Measurements from ENCODE around the gene PPP3CA. TPM values are rescaled to one million over a fixed set of nuclear protein-coding genes. Genes with fewer than 3 reads are reported as not detected.

PPP3CA gene
- total RNA-seq, 1 experiment from 2014 or later = 133 TPM

- Histone ChIP-seq H3K4me1 (ENCODE audit: control insufficient read depth in 1 of 2, insufficient read depth in 2 of 2, low read length in 2 of 2) (peaks cover 34 to 49% of the 10 kb centered on the region in 2 experiments), H4K20me1 (ENCODE audit: insufficient read depth) (peaks cover 4% of the 10 kb centered on the region; the same call in 1 of the 2 replicates), H3K79me2 (ENCODE audit: insufficient read depth, low read length) (peaks cover 95% of the 10 kb centered on the region), H3K9me2 (ENCODE audit: insufficient read depth) (no peaks in the 10 kb centered on the region), H3K36me3 (ENCODE audit: control insufficient read depth in 1 of 2, insufficient read depth in 2 of 2, low read length in 2 of 2) (no peaks in the 10 kb centered on the region), H3K27me3 (ENCODE audit: insufficient read depth, low read length) (no peaks in the 10 kb centered on the region), H3K27ac (ENCODE audit: low read depth, low read length) (peak overlapping the region; percentile 43; the same call in 1 of the 2 replicates), H2AFZ (ENCODE audit: low read depth, low read length, poor library complexity, severe bottlenecking) (no peak overlapping the region), H3K4me3 (replicated peaks in 1 of 2; ENCODE audit: low read depth in 1 of 2, low read length in 2 of 2) (no peak overlapping the region), H3K9me3 (ENCODE audit: control insufficient read depth in 1 of 2, insufficient read depth in 1 of 2, low read depth in 1 of 2, low read length in 2 of 2) (no peaks in the 10 kb centered on the region), H3K9ac (ENCODE audit: low read length) (no peak overlapping the region), H3K4me2 (ENCODE audit: low read length) (peak overlapping the region; percentile 8; the same call in 1 of the 2 replicates)
- ChIA-PET CTCF (no interaction called here), POLR2A (no interaction called here), RAD21 (ENCODE audit: low non-redundant PET in 1 of 2, low total read pairs in 2 of 2, uncharacterized antibody in 2 of 2, unreplicated experiment in 2 of 2) (no interaction called here)
- no TSS peak for BruUV-seq (replicated peaks)
- no peak for DNase-seq (ENCODE audit: low read depth, low spot score)
- ATAC-seq = no peak
- no peak for TF ChIP-seq EGR1 (IDR thresholded peaks at IDR 0.05; ENCODE audit: low read depth)
- intact Hi-C loops (cut with micrococcal nuclease) = no loop called here
Observed at GRCh38 chr4:101218346-101218745, 129.0 kb downstream of the PPP3CA start.

GRCh38 chr4:101217353-101218031, 129.8 kb downstream of the PPP3CA start:
- Histone ChIP-seq H3K4me2 (ENCODE audit: low read length) (peak overlapping the region; percentile 8), H3K27ac (ENCODE audit: low read depth, low read length) (peak overlapping the region; percentile 43; the same call in 1 of the 2 replicates), H2AFZ (ENCODE audit: low read depth, low read length, poor library complexity, severe bottlenecking) (no peak overlapping the region), H3K27me3 (ENCODE audit: insufficient read depth, low read length) (no peaks in the 10 kb centered on the region), H3K79me2 (ENCODE audit: insufficient read depth, low read length) (peaks cover 93% of the 10 kb centered on the region), H4K20me1 (ENCODE audit: insufficient read depth) (peaks cover 2% of the 10 kb centered on the region; the same call in 1 of the 2 replicates), H3K4me1 (ENCODE audit: control insufficient read depth in 1 of 2, insufficient read depth in 2 of 2, low read length in 2 of 2) (peaks cover 26 to 44% of the 10 kb centered on the region in 2 experiments), H3K9me2 (ENCODE audit: insufficient read depth) (no peaks in the 10 kb centered on the region), H3K9me3 (ENCODE audit: control insufficient read depth in 1 of 2, insufficient read depth in 1 of 2, low read depth in 1 of 2, low read length in 2 of 2) (no peaks in the 10 kb centered on the region), H3K36me3 (ENCODE audit: control insufficient read depth in 1 of 2, insufficient read depth in 2 of 2, low read length in 2 of 2) (no peaks in the 10 kb centered on the region), H3K9ac (ENCODE audit: low read length) (no peak overlapping the region), H3K4me3 (replicated peaks in 1 of 2; ENCODE audit: low read depth in 1 of 2, low read length in 2 of 2) (no peak overlapping the region)
- ChIA-PET RAD21 (ENCODE audit: low non-redundant PET in 1 of 2, low total read pairs in 2 of 2, uncharacterized antibody in 2 of 2, unreplicated experiment in 2 of 2) (no interaction called here), POLR2A (no interaction called here), CTCF (no interaction called here)
- intact Hi-C loops (cut with micrococcal nuclease) = no loop called here
- BruUV-seq (replicated peaks) = no TSS peak
- ATAC-seq (peak; percentile 64), DNase-seq (ENCODE audit: low read depth, low spot score) (no peak)
- 0 out of 2 replicates have a peak, but pooled peaks have one; percentile 24 for TF ChIP-seq SP1 (IDR thresholded peaks at IDR 0.05; ENCODE audit: low read depth)
- TF ChIP-seq FOSL1 (IDR thresholded peaks at IDR 0.05; ENCODE audit: low read depth) = 0 out of 2 replicates have a peak, but pooled peaks have one; percentile 13
- no peak for TF ChIP-seq POLR2A (IDR thresholded peaks at IDR 0.05; ENCODE audit: borderline replicate concordance, extremely low read depth, insufficient read depth, insufficient read length)
- no peak for TF ChIP-seq CTCF (IDR thresholded peaks at IDR 0.05 in 2 of 3, conservative IDR thresholded peaks at IDR 0.05 in 1 of 3; ENCODE audit: borderline replicate concordance in 1 of 3, insufficient read depth in 1 of 3, low read depth in 2 of 3, low read length in 2 of 3)
- no peak for TF ChIP-seq SIN3A (IDR thresholded peaks at IDR 0.05; ENCODE audit: low read depth)
- TF ChIP-seq TCF7L2 (IDR thresholded peaks at IDR 0.05; ENCODE audit: borderline replicate concordance, extremely low read depth, insufficient read depth, insufficient read length) = no peak
- TF ChIP-seq ZFX (IDR thresholded peaks at IDR 0.05) = no peak
- no peak for TF ChIP-seq YY1 (IDR thresholded peaks at IDR 0.05; ENCODE audit: extremely low read depth, insufficient replicate concordance, low read depth, low read length)
- TF ChIP-seq ELF1 (IDR thresholded peaks at IDR 0.05; ENCODE audit: borderline replicate concordance, low read depth) = no peak
- TF ChIP-seq CBX3 (IDR thresholded peaks at IDR 0.05; ENCODE audit: low read depth) = 0 out of 2 replicates have a peak, but pooled peaks have one; percentile 15
- TF ChIP-seq ATF3 (IDR thresholded peaks at IDR 0.05) = no peak
- no peak for TF ChIP-seq REST (IDR thresholded peaks at IDR 0.05; ENCODE audit: low read depth)
- no peak for TF ChIP-seq EZH2 (IDR thresholded peaks at IDR 0.05)
- no peak for TF ChIP-seq RAD21 (IDR thresholded peaks at IDR 0.05; ENCODE audit: low read depth)

Data from HCT116 (cell line).